WTC11 (cell line): ENCODE results near the gene TMEM256.

Experiments
- CTCF ChIP-seq: fragments of 200-600 bp; IDR thresholded peaks from 2 replicates; pipeline ENCODE4 v1.8.0; 2022; ENCODE audit warnings: antibody characterized with exemption
- E2F1 ChIP-seq: sonication (generic); formaldehyde crosslinking; IDR thresholded peaks from 2 replicates; pipeline ENCODE4 v1.8.0; 2022; ENCODE audit warnings: mild to moderate bottlenecking, missing genetic modification reagents
- KAT7 ChIP-seq: sonication (generic); formaldehyde crosslinking; IDR thresholded peaks from 2 replicates; pipeline ENCODE4 v1.8.1; 2023; ENCODE audit warnings: missing genetic modification reagents, mild to moderate bottlenecking, borderline replicate concordance
- ZNF671 ChIP-seq: fragments of 250-450 bp; sonication (Bioruptor Pico); IDR thresholded peaks from 2 replicates; pipeline ENCODE4 v1.8.0; 2021; ENCODE audit warnings: mild to moderate bottlenecking

GRCh38 chr17:7426203-7426863, 22.4 kb upstream of the TMEM256 start:
- TF ChIP-seq CTCF (no peak), KAT7 (no peak), E2F1 (CRISPR knock-in tag) (no peak), ZNF671 (CRISPR knock-in tag) (no peak)
